ENCODE measurements around the gene ITSN2.

Gene ITSN2

GRCh38 chr2:24189551-24189950 lies 170.8 kb downstream of the ITSN2 start:
- Histone ChIP-seq H3K4me3 (ENCODE audit: low read length) (no peak overlapping the region), H3K36me3 (ENCODE audit: insufficient read depth, low read length) (no peaks in the 10 kb centered on the region), H3K4me1 (ENCODE audit: control insufficient read depth, insufficient read depth, low read length) (no peaks in the 10 kb centered on the region), H3K4me2 (ENCODE audit: low read length) (no peak overlapping the region), H3K27me3 (ENCODE audit: control insufficient read depth, insufficient read depth, low read length) (no peaks in the 10 kb centered on the region), H3K9me3 (replicated peaks; ENCODE audit: low read length) (no peaks in the 10 kb centered on the region), H3K9ac (ENCODE audit: low read depth, low read length) (no peak overlapping the region)

DNA sequence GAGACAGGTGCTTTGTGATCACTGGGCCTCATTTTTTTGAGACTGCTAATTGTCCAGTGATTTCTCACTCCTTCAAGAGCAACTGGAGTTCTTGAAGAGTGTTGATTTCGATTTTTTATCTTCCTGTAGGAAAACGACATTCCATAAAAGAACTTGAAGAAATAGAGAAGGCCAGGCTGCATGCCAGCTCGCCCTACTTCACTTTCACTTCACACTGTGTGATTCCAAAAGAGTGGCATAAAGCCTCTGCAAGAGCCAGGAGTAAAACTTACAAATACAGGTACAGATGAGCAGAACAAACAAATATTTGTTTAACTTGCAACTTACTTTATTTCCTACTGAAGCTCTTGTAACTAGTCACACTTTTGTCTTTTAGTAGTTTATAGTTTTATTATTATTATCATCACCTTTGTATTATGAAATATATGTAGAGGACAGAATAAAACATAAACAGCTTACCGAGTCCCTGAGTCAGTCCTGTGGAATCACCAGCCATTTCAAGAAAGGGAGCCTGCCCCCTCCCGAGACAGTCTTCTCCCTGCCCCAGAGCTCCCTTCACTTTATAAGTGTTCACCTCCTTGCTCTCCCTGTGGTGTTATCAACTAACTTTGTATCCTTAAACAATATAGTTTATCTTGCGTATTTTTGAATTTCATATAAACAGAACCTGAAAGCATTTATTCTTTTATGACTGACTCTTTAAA lies 176.8 kb downstream of the ITSN2 start:
- Histone ChIP-seq H3K9ac (ENCODE audit: low read depth, low read length) (no peak overlapping the region), H3K4me1 (ENCODE audit: control insufficient read depth, insufficient read depth, low read length) (no peaks in the 10 kb centered on the region), H3K4me2 (ENCODE audit: low read length) (no peak overlapping the region), H3K36me3 (ENCODE audit: insufficient read depth, low read length) (no peaks in the 10 kb centered on the region), H3K27me3 (ENCODE audit: control insufficient read depth, insufficient read depth, low read length) (no peaks in the 10 kb centered on the region), H3K4me3 (ENCODE audit: low read length) (no peak overlapping the region), H3K9me3 (replicated peaks; ENCODE audit: low read length) (no peaks in the 10 kb centered on the region)

GRCh38 chr2:24182507-24182906 lies 177.8 kb downstream of the ITSN2 start:
- no peak overlapping the region for H3K4me2 ChIP-seq (ENCODE audit: low read length)
- no peaks in the 10 kb centered on the region for H3K36me3 ChIP-seq (ENCODE audit: insufficient read depth, low read length)
- H3K4me1 ChIP-seq (ENCODE audit: control insufficient read depth, insufficient read depth, low read length) = no peaks in the 10 kb centered on the region
- no peak overlapping the region for H3K9ac ChIP-seq (ENCODE audit: low read depth, low read length)
- H3K9me3 ChIP-seq (replicated peaks; ENCODE audit: low read length) = no peaks in the 10 kb centered on the region
- no peaks in the 10 kb centered on the region for H3K27me3 ChIP-seq (ENCODE audit: control insufficient read depth, insufficient read depth, low read length)
- H3K4me3 ChIP-seq (ENCODE audit: low read length) = no peak overlapping the region

- H3K4me2 ChIP-seq (ENCODE audit: low read length) = no peak overlapping the region
- H3K27me3 ChIP-seq (ENCODE audit: control insufficient read depth, insufficient read depth, low read length) = no peaks in the 10 kb centered on the region
- H3K9ac ChIP-seq (ENCODE audit: low read depth, low read length) = no peak overlapping the region
- H3K4me1 ChIP-seq (ENCODE audit: control insufficient read depth, insufficient read depth, low read length) = no peaks in the 10 kb centered on the region
- no peaks in the 10 kb centered on the region for H3K9me3 ChIP-seq (replicated peaks; ENCODE audit: low read length)
- no peaks in the 10 kb centered on the region for H3K36me3 ChIP-seq (ENCODE audit: insufficient read depth, low read length)
- H3K4me3 ChIP-seq (ENCODE audit: low read length) = no peak overlapping the region
Observed at GRCh38 chr2:24181849-24182248, 178.5 kb downstream of the ITSN2 start.

GRCh38 chr2:24179683-24180082 lies 180.7 kb downstream of the ITSN2 start:
- Histone ChIP-seq H3K9me3 (replicated peaks; ENCODE audit: low read length) (no peaks in the 10 kb centered on the region), H3K36me3 (ENCODE audit: insufficient read depth, low read length) (no peaks in the 10 kb centered on the region), H3K9ac (ENCODE audit: low read depth, low read length) (no peak overlapping the region), H3K4me2 (ENCODE audit: low read length) (no peak overlapping the region), H3K4me3 (ENCODE audit: low read length) (no peak overlapping the region), H3K4me1 (ENCODE audit: control insufficient read depth, insufficient read depth, low read length) (no peaks in the 10 kb centered on the region), H3K27me3 (ENCODE audit: control insufficient read depth, insufficient read depth, low read length) (no peaks in the 10 kb centered on the region)

DNA sequence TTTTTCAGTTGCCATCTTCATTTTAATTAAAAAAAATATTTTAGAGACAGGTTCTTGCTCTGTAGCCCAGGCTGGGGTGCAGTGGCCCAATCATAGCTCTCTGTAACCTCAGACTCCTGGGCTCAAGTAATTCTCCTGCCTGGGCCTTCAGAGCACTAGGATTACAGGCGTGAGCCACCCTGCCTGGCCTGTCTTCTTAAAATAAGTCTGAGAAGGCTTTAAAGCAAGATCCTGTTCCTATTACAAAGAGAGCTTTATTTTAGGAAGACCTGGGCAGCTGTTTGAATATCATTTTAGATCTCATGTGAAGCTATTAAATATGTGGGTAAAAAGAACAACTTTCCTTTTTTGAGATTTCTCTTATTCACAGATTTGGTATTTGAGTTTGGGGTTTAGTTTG lies 184.0 kb downstream of the ITSN2 start:
- Histone ChIP-seq H3K4me1 (ENCODE audit: control insufficient read depth, insufficient read depth, low read length) (no peaks in the 10 kb centered on the region), H3K9ac (ENCODE audit: low read depth, low read length) (no peak overlapping the region), H3K4me2 (ENCODE audit: low read length) (no peak overlapping the region), H3K36me3 (ENCODE audit: insufficient read depth, low read length) (no peaks in the 10 kb centered on the region), H3K27me3 (ENCODE audit: control insufficient read depth, insufficient read depth, low read length) (no peaks in the 10 kb centered on the region), H3K4me3 (ENCODE audit: low read length) (no peak overlapping the region), H3K9me3 (replicated peaks; ENCODE audit: low read length) (no peaks in the 10 kb centered on the region)

DNA sequence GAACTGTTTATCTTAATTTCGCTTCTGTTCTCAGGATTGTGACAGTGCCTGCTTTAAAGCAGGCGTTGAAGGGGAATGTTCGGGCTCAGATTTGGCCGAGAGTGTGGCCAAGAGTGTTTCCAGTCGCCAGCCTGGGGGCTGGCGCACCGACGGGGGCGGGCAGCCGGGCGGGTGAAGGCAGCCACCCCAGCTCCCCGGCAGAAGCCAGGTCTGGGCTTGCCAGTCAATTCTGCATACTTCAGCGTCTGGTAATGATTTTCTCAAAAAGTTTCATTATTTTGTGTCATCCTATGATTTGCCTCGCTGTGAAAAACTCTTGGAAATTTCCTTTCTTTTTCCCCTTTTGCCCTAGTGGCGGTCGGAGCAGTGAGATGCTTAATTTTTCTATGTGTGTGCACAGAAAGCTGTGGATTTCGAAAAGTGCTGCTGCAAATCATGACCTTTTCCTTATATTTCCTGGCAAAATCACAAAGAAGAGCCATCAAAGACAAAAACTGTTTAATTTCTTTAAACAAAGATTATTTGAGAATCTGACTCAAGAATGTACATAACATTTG lies 184.6 kb downstream of the ITSN2 start:
- no peak overlapping the region for H3K9ac ChIP-seq (ENCODE audit: low read depth, low read length)
- no peaks in the 10 kb centered on the region for H3K27me3 ChIP-seq (ENCODE audit: control insufficient read depth, insufficient read depth, low read length)
- H3K4me3 ChIP-seq (ENCODE audit: low read length) = no peak overlapping the region

DNA sequence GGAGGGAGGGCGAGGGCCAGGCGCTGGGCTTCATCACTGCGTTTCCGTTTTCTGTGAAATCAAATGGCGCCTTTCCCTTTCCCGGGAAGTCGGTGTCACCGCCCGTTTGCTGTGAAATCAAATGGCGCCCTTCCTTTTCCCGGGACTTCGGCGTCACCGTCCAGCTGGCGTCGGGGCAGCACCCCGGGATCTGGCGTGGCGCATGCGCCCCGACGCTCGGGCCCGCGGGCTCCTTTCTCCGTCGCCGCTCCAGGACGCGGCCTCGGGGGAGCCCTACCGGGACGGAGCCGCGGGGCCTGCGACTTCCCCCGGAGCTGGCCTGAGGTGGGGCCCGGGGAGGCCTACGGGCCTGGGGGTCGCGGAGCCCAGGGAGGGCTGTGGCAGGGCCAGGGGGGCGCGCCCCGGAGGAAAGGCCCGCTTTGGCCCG lies 185.5 kb downstream of the ITSN2 start, which contains the start of gene FAM228A:
TSS of gene FAM228A (plus strand) at position 203 of the 427 bp plus-strand sequence. CDS start 428 bp downstream, outside the sequence.
- Histone ChIP-seq H3K9ac (ENCODE audit: low read depth, low read length) (no peak within 1 kb of the TSS), H3K4me3 (ENCODE audit: low read length) (no peak within 1 kb of the TSS), H3K27me3 (ENCODE audit: control insufficient read depth, insufficient read depth, low read length) (no peaks in the 10 kb centered on the region), H3K4me2 (ENCODE audit: low read length) (no peak within 1 kb of the TSS), H3K4me1 (ENCODE audit: control insufficient read depth, insufficient read depth, low read length) (no peaks in the 10 kb centered on the region), H3K36me3 (ENCODE audit: insufficient read depth, low read length) (no peaks in the 10 kb centered on the region), H3K9me3 (replicated peaks; ENCODE audit: low read length) (no peaks in the 10 kb centered on the region)

More for the DNA sequence above, 184.6 kb downstream of the ITSN2 start:
- H3K4me1 ChIP-seq (ENCODE audit: control insufficient read depth, insufficient read depth, low read length) = no peaks in the 10 kb centered on the region
- H3K9me3 ChIP-seq (replicated peaks; ENCODE audit: low read length) = no peaks in the 10 kb centered on the region
- no peak overlapping the region for H3K4me2 ChIP-seq (ENCODE audit: low read length)
- H3K36me3 ChIP-seq (ENCODE audit: insufficient read depth, low read length) = no peaks in the 10 kb centered on the region

DNA sequence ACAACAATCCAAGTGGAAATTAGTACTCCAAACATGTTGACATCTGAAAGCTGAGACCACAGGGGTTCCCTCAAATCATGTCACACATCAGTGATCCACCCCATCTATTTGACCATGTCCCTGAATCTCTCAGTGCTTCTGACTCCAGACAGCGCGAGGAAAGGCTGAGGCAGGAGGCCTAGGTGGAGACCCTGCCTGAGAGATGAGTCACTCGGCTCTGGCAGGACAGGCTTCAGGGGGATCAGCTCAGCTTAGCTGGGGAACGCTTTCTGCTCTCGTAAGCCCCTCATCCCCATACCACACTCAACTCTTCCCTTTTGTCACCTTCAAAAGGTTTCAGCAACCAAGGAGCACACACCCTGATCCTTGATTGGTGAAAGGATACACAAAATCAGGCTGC lies 191.3 kb downstream of the ITSN2 start:
- no peaks in the 10 kb centered on the region for H3K27me3 ChIP-seq (ENCODE audit: control insufficient read depth, insufficient read depth, low read length)
- H3K9me3 ChIP-seq (replicated peaks; ENCODE audit: low read length) = no peaks in the 10 kb centered on the region
- no peak overlapping the region for H3K4me2 ChIP-seq (ENCODE audit: low read length)
- H3K9ac ChIP-seq (ENCODE audit: low read depth, low read length) = no peak overlapping the region
- no peaks in the 10 kb centered on the region for H3K4me1 ChIP-seq (ENCODE audit: control insufficient read depth, insufficient read depth, low read length)
- no peaks in the 10 kb centered on the region for H3K36me3 ChIP-seq (ENCODE audit: insufficient read depth, low read length)
- H3K4me3 ChIP-seq (ENCODE audit: low read length) = no peak overlapping the region

- Histone ChIP-seq H3K4me2 (ENCODE audit: low read length) (no peak overlapping the region), H3K27me3 (ENCODE audit: control insufficient read depth, insufficient read depth, low read length) (no peaks in the 10 kb centered on the region), H3K9me3 (replicated peaks; ENCODE audit: low read length) (no peaks in the 10 kb centered on the region), H3K4me1 (ENCODE audit: control insufficient read depth, insufficient read depth, low read length) (no peaks in the 10 kb centered on the region), H3K4me3 (ENCODE audit: low read length) (no peak overlapping the region), H3K36me3 (ENCODE audit: insufficient read depth, low read length) (no peaks in the 10 kb centered on the region), H3K9ac (ENCODE audit: low read depth, low read length) (no peak overlapping the region)
Observed at GRCh38 chr2:24164416-24164973, 195.8 kb downstream of the ITSN2 start.

DNA sequence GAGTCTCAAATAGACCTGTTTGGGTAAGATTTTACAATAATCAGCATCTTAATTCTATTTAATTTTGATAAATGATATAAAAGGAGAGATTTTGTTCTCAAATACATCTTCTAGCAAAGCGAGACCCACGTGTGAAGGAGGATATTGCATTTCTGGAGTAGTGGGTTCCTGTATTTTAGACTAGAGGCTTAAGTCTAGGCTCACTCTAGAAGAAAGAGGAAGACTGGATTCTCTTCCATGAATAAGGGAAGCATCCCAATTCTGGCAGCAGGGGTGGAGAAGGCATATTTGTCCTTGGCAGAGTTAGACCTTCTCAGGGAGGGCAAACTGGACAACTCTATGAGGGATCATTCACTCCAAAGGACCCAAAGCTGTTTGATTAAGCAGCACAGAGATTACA lies 196.7 kb downstream of the ITSN2 start:
- H3K9ac ChIP-seq (ENCODE audit: low read depth, low read length) = no peak overlapping the region
- no peaks in the 10 kb centered on the region for H3K9me3 ChIP-seq (replicated peaks; ENCODE audit: low read length)
- no peaks in the 10 kb centered on the region for H3K4me1 ChIP-seq (ENCODE audit: control insufficient read depth, insufficient read depth, low read length)
- H3K4me3 ChIP-seq (ENCODE audit: low read length) = no peak overlapping the region
- no peak overlapping the region for H3K4me2 ChIP-seq (ENCODE audit: low read length)
- H3K27me3 ChIP-seq (ENCODE audit: control insufficient read depth, insufficient read depth, low read length) = no peaks in the 10 kb centered on the region
- no peaks in the 10 kb centered on the region for H3K36me3 ChIP-seq (ENCODE audit: insufficient read depth, low read length)

DNA sequence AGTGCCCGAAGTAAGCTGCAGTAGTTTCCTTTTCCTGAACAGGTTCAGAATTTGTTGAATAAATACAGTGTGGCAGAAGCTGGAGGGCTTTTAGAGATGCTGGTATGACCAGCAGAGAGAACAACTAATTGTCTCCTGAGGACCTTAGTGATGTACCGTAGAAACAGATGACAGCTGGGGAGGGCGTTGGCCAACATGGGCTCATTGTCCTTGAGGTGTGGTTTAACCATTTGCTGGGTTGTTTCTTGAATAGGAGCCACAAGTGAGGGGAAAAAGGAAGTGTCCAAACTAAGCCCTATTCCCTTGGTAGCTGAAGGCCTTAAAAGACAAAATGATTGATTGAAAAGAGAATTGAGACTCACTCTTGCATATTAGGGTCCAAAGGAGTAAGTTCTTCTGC lies 197.2 kb downstream of the ITSN2 start:
- Histone ChIP-seq H3K9me3 (replicated peaks; ENCODE audit: low read length) (no peaks in the 10 kb centered on the region), H3K4me2 (ENCODE audit: low read length) (no peak overlapping the region), H3K4me1 (ENCODE audit: control insufficient read depth, insufficient read depth, low read length) (no peaks in the 10 kb centered on the region), H3K9ac (ENCODE audit: low read depth, low read length) (no peak overlapping the region), H3K27me3 (ENCODE audit: control insufficient read depth, insufficient read depth, low read length) (no peaks in the 10 kb centered on the region), H3K4me3 (ENCODE audit: low read length) (no peak overlapping the region), H3K36me3 (ENCODE audit: insufficient read depth, low read length) (no peaks in the 10 kb centered on the region)

Measured in skeletal muscle satellite cell (primary cell).